HG03378 (cell line): ENCODE results near the gene SMIM5.
A peak's percentile ranks its signal among the peaks of the same experiment; 100 is the strongest.

ENCODE experiments used
- ATAC-seq: cut with Tn5 transposase; IDR thresholded peaks from one replicate; pipeline ENCODE4 v1.9.1; 2021; ENCODE audit warnings: mild to moderate bottlenecking, moderate library complexity; ENCODE audit not compliant: unreplicated experiment

SMIM5 gene

DNA sequence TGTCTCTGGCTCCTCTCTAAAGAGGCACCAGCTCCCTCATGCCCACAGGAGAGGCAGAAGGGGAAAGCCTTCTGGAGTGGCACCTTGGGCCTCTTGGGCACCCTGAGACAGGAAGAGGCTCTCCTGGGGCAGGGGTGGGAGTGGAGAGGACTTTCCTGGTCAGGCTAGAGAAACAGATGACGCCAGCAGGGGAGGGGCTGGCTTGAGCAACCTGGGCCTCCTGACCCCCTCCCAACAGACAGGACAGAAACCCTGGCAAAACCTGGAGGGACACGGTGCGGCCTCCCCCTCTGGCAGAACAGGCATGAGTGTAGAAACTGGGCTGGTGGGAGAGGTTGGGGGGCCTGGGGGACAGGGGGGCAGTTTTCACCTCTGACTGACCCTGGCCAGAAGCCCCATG is 6.1 kb downstream of the SMIM5 start:
- no peak for ATAC-seq

DNA sequence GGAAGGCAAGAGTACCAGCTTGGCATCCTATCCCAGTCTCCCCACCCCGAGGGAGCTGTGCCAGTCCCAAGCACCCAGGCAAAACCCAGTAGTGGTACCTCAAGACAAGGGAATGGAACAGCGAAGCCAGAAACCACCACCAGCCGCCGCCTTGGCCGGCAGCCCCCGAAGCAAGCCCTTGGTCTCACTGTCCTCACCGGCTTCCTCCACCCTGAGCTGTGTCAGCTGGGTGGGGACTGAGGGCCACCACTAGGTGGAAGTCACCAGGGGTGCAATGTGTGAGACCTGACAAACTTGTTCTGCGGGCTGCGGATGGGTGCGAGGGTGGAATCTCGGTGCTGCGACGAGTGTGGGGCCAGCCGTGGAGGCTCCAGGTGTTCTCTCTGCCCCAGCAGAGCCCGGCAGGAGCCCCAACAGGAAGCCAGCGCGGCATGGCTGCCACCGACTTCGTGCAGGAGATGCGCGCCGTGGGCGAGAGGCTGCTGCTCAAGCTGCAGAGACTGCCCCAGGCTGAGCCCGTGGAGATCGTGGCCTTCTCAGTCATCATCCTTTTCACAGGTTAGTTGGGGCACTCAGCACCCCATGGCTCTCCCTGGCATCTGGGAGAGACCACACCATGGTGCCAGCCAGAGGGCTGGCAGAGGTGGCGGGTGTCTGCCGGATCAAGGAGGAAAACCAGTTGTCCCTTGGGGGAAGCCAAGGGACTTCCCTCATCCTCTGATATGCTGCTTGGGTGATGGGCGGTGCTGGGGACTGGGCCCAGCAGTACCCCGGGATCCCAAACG is 6.7 kb downstream of the SMIM5 start:
- no peak for ATAC-seq

DNA sequence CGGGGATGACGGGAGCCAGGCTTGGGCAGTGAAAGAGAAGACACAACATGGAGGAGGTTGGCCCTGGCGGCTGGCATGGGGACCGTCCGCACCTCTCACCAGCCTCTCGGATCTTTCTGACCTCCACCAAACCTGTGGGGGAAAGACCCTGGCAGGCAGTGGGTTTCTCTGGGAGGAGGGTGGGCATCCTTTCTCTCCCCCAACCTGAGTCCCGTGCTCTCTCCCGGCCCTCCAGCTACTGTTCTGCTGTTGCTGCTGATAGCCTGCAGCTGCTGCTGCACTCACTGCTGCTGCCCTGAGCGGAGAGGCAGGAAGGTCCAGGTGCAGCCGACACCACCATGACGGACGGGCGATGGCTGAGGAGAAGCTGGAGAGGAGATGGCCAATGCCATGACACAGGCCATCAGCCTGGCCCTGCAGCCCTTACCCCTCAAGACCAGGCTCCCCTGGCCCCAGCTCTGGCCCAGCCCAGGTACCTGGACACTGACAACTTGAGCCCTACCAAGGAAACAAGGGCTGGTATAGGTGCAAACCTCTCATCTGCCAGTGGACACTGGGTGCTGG is 7.4 kb downstream of the SMIM5 start:
- no peak for ATAC-seq

DNA sequence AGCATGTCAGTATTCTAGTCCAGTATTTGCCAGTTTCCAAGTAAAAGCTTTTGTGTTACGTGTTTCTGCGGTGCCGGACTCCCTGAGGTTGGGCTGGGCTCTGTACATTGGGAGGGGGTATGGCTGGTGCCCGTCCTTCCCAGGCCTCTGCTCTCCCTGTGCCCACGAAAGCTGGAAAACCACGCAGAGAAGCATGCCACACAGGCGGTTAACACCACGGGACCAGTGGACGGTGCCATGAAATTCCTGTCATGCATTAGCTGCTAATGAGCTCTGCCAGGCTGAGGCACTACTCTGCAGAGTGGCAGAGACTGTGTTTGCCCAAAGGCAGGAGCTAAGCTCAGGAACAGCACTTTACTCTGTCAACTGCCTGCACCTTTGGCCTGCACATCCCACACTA is 8.1 kb downstream of the SMIM5 start:
- no peak for ATAC-seq

DNA sequence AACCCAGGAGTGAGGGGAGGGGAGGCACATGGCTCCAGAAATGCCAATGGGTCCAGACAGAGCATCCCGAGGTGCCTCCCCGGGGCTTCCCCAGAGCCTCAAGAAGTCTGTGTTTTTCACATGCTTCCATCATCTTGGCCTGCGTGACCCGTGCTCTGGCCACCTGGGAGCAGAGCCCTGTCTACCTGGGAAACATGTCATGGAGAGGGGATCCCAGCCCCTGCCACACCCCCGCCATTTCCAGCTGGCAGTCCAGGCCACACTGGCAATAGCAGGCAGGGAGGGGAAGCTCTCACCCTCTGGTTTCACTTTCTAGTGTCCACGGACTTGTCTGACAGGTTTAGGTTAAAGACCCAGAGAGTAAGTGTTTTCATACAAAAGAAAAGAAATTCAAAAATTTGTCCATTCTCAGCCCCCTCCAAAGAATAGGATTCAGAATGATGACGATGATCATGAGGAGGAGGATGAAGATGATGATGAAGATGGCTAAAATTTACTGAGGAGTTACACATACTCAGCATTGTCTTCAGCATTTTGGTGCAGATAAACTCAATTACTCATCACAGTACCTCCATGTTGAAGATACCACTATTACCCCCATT is 9.0 kb downstream of the SMIM5 start:
- ATAC-seq = no peak

DNA sequence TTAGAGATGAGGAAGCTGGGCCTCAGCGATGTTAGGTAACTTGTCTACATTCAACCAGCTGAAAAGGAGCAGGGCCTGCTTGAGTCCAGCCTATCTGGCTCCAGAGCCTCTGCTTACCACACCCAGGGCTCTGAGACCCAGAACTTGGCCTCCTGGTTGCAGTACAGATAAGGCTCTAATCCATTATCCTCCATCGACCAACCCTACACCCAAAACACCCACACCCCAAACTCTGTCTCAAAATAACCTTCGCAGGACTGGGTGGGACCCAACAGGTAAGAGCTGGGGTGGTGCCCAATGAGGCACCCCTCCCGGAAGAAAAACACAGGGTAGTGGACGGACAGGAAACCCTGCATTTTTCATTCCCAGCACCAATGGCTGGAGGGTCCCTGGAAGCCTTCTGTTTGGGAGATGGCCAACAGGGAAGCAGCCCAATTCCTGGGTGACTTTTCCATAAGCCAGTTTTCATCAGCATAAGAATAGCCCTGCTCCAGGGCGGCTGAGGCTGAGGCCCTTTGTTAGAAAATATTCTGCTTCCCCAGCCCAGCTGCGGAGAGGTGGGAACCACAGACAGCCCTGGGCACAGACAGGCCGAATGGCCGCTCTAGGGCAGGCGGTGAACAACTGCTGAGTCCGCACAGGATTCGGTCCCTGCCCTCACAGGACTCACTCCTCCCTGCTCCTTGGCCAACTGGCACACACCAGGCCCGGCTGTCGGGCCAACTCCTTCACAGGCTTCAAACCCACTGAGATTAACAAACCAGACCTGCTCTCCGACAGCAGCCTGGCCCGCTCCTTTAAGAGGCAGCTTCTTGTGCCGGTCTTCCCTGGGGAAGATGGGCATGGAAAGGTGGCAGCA is 9.8 kb downstream of the SMIM5 start:
- no peak for ATAC-seq

DNA sequence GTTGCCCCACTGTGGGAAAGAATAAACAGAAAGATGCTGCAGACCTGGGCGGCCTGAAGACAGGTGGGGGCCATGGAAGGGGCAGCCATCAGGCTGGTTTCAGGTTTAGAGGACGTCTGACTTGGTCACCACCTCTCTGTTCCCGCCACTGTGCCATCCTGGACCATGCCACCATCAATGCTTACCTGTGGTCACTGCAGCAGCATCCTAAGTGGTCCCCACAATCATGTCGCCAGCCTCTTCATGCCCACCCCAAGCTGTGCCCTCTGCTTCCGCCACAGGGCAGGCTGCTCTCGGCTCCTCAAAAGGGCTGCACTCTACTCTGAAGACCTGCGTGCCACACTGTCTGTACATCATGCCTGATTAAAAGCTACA is 10.4 kb downstream of the SMIM5 start:
- ATAC-seq = no peak

DNA sequence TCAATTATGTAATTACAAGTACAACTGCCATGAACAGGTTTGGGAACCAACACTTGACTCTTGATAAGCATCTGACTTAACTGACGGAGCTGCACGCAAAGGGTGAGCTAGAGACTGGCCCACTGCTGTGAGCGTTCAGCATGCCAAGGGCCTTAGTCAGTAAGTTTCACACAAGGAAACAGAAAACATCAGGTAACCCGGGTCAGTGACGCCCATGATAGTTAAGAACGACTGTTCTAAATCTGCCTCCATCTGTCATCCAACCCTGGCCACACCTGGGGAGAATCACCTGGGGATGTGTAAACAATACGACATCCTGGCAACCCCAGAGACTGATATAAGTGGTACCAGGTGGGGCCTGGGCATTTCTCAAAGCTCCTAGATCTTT is 12.3 kb downstream of the SMIM5 start:
- ATAC-seq = no peak

DNA sequence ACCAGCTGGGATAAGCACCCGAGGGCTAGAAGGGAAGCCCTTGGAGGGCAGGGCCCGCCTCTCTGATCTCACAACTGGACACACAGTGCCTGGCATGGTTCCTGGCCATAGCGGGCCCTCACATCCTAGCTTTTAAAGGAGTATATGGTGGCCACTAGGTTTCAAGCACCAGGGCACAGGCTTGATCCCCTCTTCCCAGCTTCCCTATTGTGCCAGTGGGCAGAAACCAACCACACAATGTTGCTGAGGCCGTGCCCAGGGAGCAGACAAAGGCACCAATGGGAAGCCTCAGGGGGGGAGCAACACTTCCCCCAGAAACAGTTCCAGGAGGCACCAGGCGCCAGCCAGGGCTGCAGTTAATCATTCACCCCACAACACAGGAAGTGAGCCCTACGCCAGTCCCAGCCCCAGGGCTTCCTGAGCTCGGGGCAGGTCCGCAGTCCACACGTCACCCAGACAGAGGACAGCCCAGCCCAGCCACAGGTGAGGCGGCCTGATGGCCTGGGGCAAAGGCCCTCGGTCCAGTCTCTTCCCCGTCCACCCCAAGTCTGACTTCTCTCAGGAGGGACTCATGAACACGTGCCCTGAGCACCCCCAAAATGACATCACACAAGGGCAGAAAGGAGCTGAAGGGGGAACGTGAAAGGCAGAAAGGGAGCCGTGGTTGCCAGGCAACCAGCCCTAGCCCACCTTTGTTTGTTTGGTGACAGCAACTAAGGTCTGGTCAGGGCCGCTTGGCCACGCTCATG is 12.8 kb downstream of the SMIM5 start:
- ATAC-seq = peak; percentile 50

DNA sequence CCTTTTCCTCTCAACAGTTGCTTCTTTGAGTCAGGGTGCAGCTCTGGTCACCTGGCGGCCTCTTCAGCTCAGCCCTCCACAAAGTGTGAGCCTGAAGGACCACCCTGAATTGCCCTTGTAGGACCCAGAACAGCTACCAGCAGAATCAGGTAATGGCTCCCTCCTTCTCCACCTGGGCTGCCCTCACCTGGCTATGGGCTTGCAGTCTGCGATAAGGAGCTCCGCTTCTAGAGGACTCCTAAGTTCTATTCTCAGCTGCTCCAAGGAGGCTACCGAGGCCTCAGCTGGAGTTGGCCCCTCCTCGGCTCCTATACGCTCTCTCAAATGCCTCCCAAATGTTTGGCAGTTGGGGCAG is 13.4 kb downstream of the SMIM5 start:
- ATAC-seq = no peak

DNA sequence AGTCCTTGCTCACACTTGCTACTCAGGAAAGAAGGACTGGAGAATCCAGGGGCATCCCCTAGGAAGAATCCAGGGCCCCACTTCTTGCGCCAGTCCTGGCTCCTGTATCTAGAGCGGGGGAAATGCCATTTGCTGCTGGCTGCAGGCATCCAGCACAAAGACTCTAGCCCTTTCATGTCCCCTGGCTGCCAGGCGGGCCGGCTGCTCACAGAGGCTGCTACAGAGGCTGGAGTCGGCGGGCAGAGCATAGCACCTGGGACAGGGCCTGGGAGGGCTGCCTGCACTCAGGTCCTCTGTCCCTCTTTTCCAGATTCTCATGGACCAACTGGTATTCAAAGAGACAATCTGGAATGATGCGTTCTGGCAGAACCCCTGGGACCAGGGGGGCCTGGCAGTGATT is 13.8 kb downstream of the SMIM5 start:
- ATAC-seq = no peak

DNA sequence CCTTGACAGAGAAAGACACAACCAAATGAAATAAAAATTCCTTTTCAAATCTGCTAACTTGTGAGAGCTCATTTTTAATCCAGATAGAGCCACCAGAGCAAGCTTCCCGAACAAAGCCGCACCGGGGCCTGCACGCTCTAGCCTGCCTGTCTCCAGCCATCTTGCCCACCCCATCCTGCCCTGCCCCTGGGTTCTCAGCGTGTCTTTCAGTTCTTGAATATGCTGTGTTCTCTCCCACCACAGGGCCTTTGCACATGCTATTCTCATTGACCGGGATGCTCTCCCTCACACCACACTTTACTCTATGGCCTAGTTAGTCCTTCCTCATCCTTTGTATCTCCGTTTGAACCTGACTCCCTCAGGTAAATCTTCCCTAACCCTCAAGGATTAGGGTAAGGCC is 14.7 kb downstream of the SMIM5 start:
- no peak for ATAC-seq

DNA sequence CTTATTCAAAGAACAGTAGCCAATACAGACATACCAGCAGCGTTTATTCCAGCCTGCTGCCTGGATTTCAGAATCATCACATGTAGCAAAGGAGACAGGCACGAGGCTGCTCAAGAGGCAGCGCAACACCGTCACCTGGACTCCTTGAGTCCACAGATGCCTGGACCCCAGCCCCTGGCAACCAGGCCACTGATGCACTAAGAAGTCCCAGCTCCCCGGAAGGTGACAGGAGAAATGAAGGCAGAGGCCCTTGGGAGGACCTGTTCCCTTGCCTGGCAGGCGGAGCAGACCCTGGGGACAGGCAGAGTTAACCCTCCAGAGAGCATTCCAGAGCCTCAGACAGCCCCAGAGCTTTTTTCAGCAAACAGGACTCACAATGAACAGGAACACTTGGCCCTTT is 16.5 kb downstream of the SMIM5 start:
- no peak for ATAC-seq

DNA sequence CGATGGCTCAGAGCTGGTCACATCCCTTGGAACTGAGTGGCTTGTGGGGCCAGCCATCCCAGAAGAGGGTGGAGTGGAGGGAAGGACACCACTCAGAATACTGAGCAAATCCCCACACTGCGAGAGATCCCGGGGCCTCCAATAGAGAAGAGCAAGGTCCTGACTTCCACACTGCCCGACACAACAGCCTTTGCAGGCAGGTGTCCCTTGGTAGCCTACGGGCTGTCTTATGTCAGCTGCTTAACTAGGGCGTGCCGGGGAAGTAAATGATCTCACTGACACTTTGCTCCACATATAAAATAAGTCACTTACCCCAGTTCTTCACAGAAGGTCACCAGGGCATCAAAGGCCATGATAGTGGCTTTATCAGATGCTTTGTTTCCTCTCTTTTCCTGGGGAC is 17.6 kb downstream of the SMIM5 start:
- no peak for ATAC-seq

DNA sequence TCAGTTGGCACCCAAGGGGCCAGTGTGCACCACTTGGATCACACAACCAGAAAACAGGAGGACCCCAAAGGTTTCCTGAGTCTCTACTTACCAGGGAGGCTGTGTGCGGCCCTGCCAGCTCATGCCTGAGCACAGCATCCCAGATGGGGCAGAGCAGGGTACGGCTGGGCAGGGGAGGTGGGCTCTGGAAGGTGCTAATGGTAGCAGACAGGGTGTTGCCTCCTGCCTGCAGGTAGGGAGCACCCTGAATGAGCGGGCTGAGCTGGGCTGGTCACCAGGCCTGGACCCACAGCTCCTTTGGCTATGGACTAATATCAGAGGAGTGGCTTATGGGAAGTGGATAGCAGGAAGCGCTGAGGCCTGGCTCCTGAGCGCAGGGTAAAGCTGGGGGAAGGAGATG is 19.1 kb downstream of the SMIM5 start:
- no peak for ATAC-seq

DNA sequence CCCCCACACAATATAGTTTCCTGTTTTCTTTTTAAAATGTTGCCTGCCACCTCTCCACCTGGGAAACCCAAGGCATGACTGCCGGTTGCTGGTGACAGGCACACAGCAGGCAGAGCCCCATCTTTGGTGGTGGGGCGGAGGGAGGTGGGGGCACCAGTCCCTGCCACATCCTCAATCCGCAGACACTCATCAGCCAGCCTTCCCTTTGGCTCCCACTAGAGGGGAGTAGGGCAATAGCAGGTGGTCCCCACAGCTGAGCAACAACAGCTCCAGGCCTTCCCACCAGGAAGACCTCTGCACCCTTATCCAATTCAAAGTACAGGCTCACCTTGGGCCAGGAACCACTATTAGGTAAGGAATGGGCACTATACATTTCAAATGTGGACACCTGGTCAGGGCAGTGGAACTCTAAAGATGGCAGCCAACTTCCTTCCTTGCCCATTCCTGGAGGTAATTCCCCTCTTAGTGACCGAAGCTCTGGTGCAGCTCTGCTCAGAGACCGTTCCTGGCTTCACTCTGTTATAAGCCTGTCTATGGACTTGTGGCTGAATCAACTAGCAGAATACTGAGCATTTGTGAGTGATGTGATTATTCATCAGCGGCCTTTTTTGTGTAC is 19.8 kb downstream of the SMIM5 start:
- ATAC-seq = no peak

DNA sequence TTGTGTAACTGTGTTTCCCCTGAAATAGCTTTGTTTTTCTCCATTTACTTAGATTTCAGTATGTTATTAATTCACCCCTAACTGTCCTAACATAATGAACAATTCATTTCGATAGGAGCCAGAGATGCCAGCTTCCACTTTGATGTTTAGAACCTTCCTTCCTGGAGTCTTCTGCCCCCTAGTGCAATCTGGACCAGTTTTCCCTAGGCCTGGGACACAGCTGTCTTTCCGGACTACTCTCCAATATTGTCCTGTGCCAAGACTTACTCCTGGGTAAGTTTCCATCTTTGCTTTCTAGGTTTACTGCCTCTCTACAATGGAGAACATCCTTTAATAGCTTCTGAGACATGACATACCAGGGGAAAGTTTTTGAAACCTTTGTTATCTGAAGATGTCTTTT is 20.9 kb downstream of the SMIM5 start:
- no peak for ATAC-seq

DNA sequence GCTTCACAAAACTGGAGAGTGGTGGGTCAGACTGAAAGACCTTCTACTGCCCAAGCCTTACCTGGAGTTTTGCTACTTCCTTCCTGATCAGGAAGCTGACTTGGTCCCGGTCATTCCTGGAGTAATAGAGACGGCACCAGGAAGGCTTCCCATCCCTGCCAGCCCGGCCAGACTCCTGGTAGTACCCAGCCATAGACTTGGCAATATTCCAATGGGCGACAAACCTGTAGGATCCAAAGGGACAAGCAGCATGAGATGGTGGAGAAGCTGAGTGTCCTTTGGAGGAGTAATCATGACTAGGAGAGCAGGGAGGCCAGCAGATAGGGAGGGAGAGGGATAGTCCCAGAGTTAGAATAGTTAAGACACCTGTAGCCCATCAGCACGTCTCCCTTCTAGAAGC is 25.0 kb downstream of the SMIM5 start:
- ATAC-seq = no peak

DNA sequence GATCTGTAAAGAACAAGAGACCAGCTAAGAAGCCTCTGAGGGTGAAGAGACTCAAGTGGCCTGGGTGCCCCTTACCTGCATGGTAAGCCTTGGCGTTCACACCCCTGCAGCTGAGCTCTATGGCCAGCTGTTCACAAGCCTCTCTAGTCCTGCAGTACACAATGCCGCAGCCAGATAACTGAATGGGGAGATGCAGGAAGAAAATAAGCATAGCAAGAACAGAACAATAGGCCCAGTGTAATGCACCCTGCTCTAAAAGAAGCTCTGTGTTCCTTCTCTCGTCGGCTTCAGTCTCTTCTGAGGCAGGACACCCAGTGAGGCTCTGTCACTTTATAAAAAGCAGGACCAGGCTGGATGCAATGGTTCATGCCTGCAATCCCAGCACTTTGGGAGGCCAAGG is 28.3 kb downstream of the SMIM5 start:
- ATAC-seq = no peak

DNA sequence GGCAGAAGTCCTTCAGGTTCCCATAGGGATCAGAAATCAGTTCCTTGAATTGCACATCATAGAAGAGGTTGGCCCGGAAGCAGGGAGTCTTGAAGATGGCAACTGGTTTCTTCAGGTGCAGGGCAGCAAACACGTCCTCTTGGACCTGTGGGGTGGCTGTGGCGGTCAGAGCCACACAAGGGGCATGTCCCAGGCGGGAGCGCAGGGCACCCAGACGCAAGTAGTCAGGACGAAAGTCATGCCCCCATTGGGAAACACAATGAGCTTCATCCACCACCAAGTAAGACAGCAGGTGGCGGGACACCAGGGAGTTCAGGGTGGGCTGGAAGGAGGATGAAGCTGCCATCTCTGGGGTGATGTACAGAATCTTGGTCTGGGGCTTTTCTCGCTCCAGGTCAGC is 29.3 kb downstream of the SMIM5 start:
- no peak for ATAC-seq

DNA sequence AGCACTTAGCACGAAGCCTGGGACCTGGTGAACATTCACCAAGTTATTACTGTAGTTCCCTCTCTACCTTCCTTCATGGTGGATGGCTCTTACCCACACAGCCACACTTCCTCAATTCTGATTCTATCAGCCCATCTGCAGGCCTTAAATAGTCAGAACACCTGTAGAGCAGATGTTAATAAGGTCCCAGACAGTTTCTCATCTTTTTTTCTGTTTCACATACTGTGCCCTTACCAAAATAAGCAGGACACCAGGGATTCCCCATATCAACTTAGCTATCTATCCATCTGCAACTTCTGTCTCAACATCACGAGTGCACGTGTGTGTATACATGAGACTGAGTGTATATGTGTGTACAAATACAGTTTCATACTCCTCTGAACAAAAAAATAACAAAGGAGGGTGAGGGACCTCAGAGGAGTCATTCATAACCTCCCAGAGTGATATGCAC is 30.9 kb downstream of the SMIM5 start:
- ATAC-seq = peak; percentile 53
